Mucosa of descending colon (tissue), 3 donors: ENCODE data around the gene NDE1. TPM values are rescaled to one million over a fixed set of nuclear protein-coding genes. Genes with fewer than 3 reads are reported as not detected.
"Not testable (repeated sequence)": the region's sequence is repeated elsewhere in the genome, so short reads cannot be mapped to it uniquely, and the experiment has no call there.

Experiments used
- ATAC-seq: fragments of 200-7000 bp; cut with Tn5 transposase; one replicate; pipeline ENCODE4 v1.9.1; 2020; ENCODE audit warnings: mild to moderate bottlenecking, moderate library complexity
- DNase-seq, 3 donors: peaks; one replicate each; pipeline ENCODE4 v3.0.0-alpha.2; 2020
- H3K36me3 ChIP-seq: fragments of 200-600 bp; one replicate; pipeline ENCODE4 v1.8.0; 2021; ENCODE audit warnings: low read depth, mild to moderate bottlenecking
- H3K4me1 ChIP-seq: fragments of 200-600 bp; one replicate; pipeline ENCODE4 v1.8.0; 2021; ENCODE audit warnings: low read depth, mild to moderate bottlenecking
- H3K4me3 ChIP-seq: fragments of 200-600 bp; one replicate; pipeline ENCODE4 v1.8.0; 2021; ENCODE audit warnings: mild to moderate bottlenecking
- H3K9me3 ChIP-seq: fragments of 200-600 bp; one replicate; pipeline ENCODE4 v1.8.0; 2021; ENCODE audit warnings: mild to moderate bottlenecking
- intact Hi-C, 2 donors: fragments of 100-400 bp; cut with DNase I in 1 of 2; cut with micrococcal nuclease in 1 of 2; formaldehyde crosslinking; loops; one replicate each; pipeline versions ENCODE4 v1.11.0 to v1.11.1; 2022; cut with DNase I, micrococcal nuclease
- total RNA-seq, 3 donors: library from RNA; stranded (reverse); fragmentation: NEBNext Ultra II Directional in 2 of 3; extraction: Animal tissue kit (Norgen Biotek cat#: 25700) in 2 of 3; gene quantifications; one replicate each; pipeline versions ENCODE4 v1.2.1 to v1.2.4, GENCODE V29; 2021 to 2023
- TF ChIP-seq, protein P1 (sequence below): fragments of 200-600 bp; IDR thresholded peaks from one replicate; pipeline ENCODE4 v1.8.0; 2022; ENCODE audit warnings: antibody characterized with exemption, mild to moderate bottlenecking
- donor health status: DM: no; HTN: no; CAD: no; lungs with moderate emphysema.
- donor health status: DM: no; HTN: no; CAD: no.
- donor health status: DM: no; HTN: yes; CAD: no.

Gene NDE1
- total RNA-seq, 3 donors from 2014 or later = 27.2 to 46.6 (median 33.9) TPM

DNA sequence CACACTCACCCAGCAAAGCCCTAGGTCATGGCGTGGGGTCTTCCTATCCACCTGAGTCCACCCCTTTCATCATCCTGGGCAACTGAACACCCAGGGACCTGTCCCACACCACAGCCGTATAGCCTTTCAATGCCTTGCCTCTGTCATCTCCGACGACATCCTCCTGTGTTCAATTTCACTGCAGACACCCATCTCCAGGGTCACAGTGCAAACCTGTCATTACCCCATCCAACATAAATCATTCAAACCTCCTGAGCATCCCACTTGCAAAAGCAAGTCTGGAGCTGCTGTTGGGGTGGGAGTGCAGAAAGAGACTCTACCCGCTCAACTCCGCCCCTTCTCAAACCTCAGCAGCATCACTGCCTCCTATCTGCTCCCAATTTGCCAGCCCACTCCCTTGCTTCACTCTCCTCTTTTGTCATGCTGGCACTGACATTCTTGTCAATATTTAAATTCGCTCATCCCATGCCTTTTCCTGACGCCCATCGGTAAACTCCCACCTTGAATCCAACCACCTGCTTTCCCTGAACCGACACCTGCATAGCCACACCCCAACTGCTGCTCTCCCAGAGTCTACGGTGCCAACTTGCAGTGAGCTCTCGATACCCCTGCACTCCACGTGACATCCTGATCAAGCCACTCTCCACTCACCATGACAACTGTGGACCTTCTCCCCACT lies 44.1 kb upstream of the NDE1 start:
- TF ChIP-seq, protein P1, sequence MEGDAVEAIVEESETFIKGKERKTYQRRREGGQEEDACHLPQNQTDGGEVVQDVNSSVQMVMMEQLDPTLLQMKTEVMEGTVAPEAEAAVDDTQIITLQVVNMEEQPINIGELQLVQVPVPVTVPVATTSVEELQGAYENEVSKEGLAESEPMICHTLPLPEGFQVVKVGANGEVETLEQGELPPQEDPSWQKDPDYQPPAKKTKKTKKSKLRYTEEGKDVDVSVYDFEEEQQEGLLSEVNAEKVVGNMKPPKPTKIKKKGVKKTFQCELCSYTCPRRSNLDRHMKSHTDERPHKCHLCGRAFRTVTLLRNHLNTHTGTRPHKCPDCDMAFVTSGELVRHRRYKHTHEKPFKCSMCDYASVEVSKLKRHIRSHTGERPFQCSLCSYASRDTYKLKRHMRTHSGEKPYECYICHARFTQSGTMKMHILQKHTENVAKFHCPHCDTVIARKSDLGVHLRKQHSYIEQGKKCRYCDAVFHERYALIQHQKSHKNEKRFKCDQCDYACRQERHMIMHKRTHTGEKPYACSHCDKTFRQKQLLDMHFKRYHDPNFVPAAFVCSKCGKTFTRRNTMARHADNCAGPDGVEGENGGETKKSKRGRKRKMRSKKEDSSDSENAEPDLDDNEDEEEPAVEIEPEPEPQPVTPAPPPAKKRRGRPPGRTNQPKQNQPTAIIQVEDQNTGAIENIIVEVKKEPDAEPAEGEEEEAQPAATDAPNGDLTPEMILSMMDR = no peak
- Histone ChIP-seq H3K36me3 (no peaks in the 10 kb centered on the region), H3K4me1 (no peaks in the 10 kb centered on the region), H3K9me3 (no peaks in the 10 kb centered on the region), H3K4me3 (no peak overlapping the region)
- intact Hi-C loops = no loop called here
- ATAC-seq (peak; percentile 78), DNase-seq (peak in 1 of 3 donors; percentile 29)

DNA sequence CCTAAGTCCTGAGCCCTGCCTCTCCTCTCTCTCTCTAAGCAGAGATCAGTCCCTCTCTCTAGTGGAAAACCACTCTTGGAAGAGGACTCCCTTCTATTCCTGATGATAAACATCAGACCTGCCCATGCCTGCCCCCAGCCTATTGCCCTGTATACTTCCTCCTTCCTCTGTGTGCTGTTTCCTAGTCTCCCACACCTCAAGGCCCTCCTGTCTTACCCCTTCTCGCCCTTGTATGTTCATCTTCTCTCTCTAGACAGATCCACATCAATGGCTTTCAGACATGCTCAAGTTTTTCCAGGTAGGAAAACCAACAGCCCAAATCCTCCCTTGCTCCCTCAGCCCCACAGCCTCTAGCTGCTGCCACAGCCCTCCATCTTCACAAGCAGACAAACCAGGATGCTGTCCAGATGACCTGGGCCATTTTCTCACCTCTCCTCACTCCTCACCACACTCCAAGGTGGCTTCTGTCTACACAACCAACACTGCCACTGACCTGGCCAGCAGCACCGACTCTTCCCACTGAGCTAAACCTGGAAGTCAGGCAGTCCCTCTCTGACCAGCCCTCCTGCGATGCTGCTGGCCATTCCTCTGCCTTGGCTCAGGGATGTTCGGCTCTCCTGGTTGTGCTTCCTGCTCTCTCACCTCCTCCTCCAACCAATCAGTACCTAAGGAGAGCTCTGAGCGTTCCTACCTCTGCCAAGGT lies 43.4 kb upstream of the NDE1 start:
- Histone ChIP-seq H3K4me1 (no peaks in the 10 kb centered on the region), H3K9me3 (no peaks in the 10 kb centered on the region), H3K36me3 (no peaks in the 10 kb centered on the region), H3K4me3 (no peak overlapping the region)
- peak; percentile 82 for ATAC-seq
- TF ChIP-seq, protein P1 = no peak
- DNase-seq = no peak
- intact Hi-C loops = no loop called here

DNA sequence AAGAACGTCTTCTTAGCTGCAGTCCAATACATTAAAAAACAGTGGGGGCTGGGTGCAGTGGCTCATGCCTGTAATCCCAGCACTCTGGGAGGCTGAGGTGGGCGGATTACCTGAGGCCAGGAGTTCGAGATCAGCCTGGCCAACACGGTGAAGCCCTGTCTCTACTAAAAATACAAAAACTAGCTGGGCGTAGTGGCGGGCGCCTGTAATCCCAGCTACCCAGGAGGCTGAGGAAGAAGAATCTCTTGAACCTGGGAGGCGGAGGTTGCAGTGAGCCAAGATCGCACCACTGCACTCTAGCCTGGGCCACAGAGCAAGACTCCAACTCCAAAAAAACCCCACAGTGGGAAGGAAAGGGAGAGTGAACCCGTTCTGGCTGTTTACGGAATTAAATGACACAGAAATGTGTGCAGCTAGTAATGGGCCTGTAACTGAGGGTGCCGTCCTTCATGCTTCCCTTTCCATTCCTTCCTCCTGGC lies 42.8 kb upstream of the NDE1 start:
- ATAC-seq, intact Hi-C loops: not testable (repeated sequence)

DNA sequence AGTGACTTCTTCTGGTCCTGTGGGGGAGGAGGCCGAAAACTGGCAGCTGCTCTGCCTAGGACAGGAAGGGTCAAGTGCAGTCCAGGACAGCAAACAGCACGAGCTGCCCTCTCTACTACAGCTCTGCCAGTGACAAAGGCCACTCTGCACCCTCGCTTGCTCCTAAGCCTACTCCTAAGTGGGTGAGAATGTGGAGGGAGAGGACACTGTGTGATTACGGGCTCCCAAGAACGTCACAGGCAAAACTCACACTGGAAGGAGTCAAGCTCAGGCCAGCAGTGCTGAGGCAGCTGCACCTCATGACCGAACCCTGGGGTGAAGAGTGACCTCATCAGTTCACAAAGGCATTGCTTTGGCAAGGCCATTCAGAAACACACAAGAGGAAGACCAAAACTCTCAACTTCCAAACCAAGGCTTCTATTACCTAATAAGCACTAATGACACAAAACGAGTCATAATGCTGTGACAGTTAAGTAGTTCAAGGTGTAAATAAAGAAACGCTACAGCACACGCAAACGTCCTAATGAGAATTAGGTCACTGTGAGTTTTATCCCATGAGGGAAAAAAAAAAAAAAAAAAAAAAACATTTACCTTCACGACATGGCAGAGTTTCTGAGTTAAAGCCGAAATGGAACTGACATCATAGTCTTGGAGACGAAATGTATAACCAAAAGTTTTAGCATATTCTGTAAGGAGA lies 42.2 kb upstream of the NDE1 start:
- no peaks in the 10 kb centered on the region for H3K4me1 ChIP-seq
- TF ChIP-seq, protein P1 = no peak
- H3K4me3 ChIP-seq = no peak overlapping the region
- DNase-seq = no peak
- ATAC-seq = peak; percentile 25
- intact Hi-C loops = no loop called here
- H3K9me3 ChIP-seq = no peaks in the 10 kb centered on the region
- H3K36me3 ChIP-seq = no peaks in the 10 kb centered on the region

More for the DNA sequence above, 42.8 kb upstream of the NDE1 start:
- H3K9me3 ChIP-seq, DNase-seq, H3K36me3 ChIP-seq, H3K4me3 ChIP-seq, H3K4me1 ChIP-seq: not testable (repeated sequence)

DNA sequence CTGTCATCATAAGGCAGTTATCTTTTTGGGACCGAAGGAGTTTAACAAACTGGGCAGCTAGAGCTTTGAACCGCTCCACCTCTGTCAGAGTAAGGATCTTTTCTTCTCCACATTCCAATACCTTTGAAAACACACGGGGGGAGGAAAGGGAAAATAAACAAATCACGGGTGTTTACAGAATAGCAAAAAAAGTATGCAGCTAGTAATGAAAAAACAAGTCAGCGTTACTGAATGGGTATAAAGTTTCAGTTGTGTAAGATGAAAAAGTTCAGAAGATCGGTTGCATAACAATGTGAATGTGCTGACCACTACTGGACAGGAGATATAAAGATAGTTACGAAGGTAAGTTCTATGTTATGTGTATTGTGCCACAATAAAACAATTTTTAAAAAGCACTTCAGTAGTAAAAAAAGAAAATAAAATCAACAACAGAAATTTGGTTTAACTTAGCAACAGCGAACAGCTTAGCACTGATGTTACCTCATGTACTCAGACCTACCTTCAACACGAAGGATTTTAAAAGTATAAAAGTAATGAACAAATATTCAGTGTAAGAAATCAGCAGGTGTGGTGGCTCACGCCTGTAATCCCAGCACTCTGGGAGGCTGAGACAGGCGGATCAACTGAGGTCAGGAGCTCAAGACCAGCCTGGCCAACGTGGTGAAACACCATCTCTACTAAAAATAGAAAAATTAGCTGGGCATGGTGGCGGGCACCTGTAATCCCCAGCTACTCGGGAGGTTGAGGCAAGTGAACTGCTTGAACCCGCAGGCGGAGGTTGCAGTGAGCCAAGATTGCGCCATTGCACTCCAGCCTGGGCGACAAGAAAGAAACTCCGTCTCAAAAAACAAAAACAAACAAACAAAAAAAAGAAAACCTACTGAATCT lies 41.4 kb upstream of the NDE1 start:
- no peaks in the 10 kb centered on the region for H3K9me3 ChIP-seq
- H3K4me3 ChIP-seq = no peak overlapping the region
- DNase-seq (no peak), ATAC-seq (no peak)
- no peaks in the 10 kb centered on the region for H3K4me1 ChIP-seq
- H3K36me3 ChIP-seq = no peaks in the 10 kb centered on the region
- intact Hi-C loops = no loop called here
- TF ChIP-seq, protein P1 = no peak
